GM23338 (cell line): ENCODE measurements around the gene DNAJC4. TPM values are rescaled to one million over a fixed set of nuclear protein-coding genes. Genes with fewer than 3 reads are reported as not detected.

Source experiments
- ATAC-seq: fragments of 200-7000 bp; cut with Tn5 transposase; 3 replicates; pipeline ENCODE4 v1.9.1; 2020
- DNase-seq: peaks from one replicate; pipeline ENCODE4 v3.0.0-alpha.2; 2015; ENCODE audit warnings: low spot score
- H2AFZ ChIP-seq: fragments of 200-600 bp; sonication (generic); 2 replicates; pipeline ENCODE4 v1.8.0; 2016; ENCODE audit warnings: antibody characterized with exemption, mild to moderate bottlenecking, moderate library complexity
- H3F3A ChIP-seq: fragments of 200-600 bp; sonication (generic); replicated peaks from 2 replicates; pipeline ENCODE4 v1.8.0; 2017; ENCODE audit warnings: antibody characterized with exemption, mixed run types, low read depth
- H3K27ac ChIP-seq: fragments of 200-600 bp; sonication (generic); 2 replicates; pipeline ENCODE4 v1.6.1; 2016; ENCODE audit warnings: low read depth
- H3K27me3 ChIP-seq: fragments of 200-600 bp; sonication (generic); 2 replicates; pipeline ENCODE4 v1.8.0; 2016; ENCODE audit warnings: mild to moderate bottlenecking, mixed run types, moderate library complexity; ENCODE audit not compliant: insufficient read depth
- H3K36me3 ChIP-seq: fragments of 200-600 bp; sonication (generic); 2 replicates; pipeline ENCODE4 v1.8.0; 2016; ENCODE audit warnings: mild to moderate bottlenecking; ENCODE audit not compliant: insufficient read depth
- H3K4me1 ChIP-seq: fragments of 200-600 bp; sonication (generic); 2 replicates; pipeline ENCODE4 v1.8.0; 2016; ENCODE audit warnings: mild to moderate bottlenecking, moderate library complexity; ENCODE audit not compliant: insufficient read depth
- H3K4me2 ChIP-seq: fragments of 200-600 bp; sonication (generic); 2 replicates; pipeline ENCODE4 v1.7.1; 2017; ENCODE audit warnings: mixed run types
- H3K4me3 ChIP-seq: fragments of 200-600 bp; sonication (generic); 2 replicates; pipeline ENCODE4 v1.6.1; 2016; ENCODE audit warnings: mixed run types
- H3K79me2 ChIP-seq: fragments of 200-600 bp; sonication (generic); replicated peaks from 2 replicates; pipeline ENCODE4 v1.8.0; 2017; ENCODE audit warnings: mild to moderate bottlenecking; ENCODE audit not compliant: insufficient read depth
- H3K9me2 ChIP-seq: fragments of 200-600 bp; sonication (generic); 2 replicates; pipeline ENCODE4 v1.8.0; 2017; ENCODE audit not compliant: insufficient read depth
- H4K20me1 ChIP-seq: fragments of 200-600 bp; sonication (generic); replicated peaks from 2 replicates; pipeline ENCODE4 v1.8.0; 2017; ENCODE audit warnings: mild to moderate bottlenecking; ENCODE audit not compliant: insufficient read depth
- H3K27ac Mint-ChIP-seq: 2 replicates; pipeline ENCODE4 v1.8.0; 2020; ENCODE audit warnings: inconsistent platforms, mild to moderate bottlenecking, moderate library complexity, mixed read lengths
- H3K27me3 Mint-ChIP-seq: 3 replicates; pipeline ENCODE4 v1.8.0; 2022; ENCODE audit warnings: low read depth, mild to moderate bottlenecking, moderate library complexity, mixed read lengths, inconsistent platforms; ENCODE audit not compliant: insufficient read depth, poor library complexity
- H3K36me3 Mint-ChIP-seq: 3 replicates; pipeline ENCODE4 v1.8.0; 2021; ENCODE audit warnings: low read depth, mild to moderate bottlenecking, inconsistent platforms, moderate library complexity, mixed read lengths
- H3K4me1 Mint-ChIP-seq: 3 replicates; pipeline ENCODE4 v1.8.0; 2020; ENCODE audit warnings: mild to moderate bottlenecking, inconsistent platforms, mixed read lengths
- H3K4me3 Mint-ChIP-seq: 3 replicates; pipeline ENCODE4 v1.8.0; 2021; ENCODE audit warnings: moderate library complexity, mild to moderate bottlenecking, inconsistent platforms, mixed read lengths
- H3K9me3 Mint-ChIP-seq: 3 replicates; pipeline ENCODE4 v1.8.0; 2020; ENCODE audit warnings: moderate library complexity, mild to moderate bottlenecking, inconsistent platforms, mixed read lengths
- CREB1 ChIP-seq: fragments of 250-450 bp; sonication (Bioruptor Pico); IDR thresholded peaks from 2 replicates; pipeline ENCODE4 v1.5.0; 2020; ENCODE audit warnings: low read depth, mild to moderate bottlenecking, moderate library complexity
- EZH2 ChIP-seq: fragments of 200-600 bp; sonication (generic); IDR thresholded peaks from one replicate; pipeline ENCODE4 v1.8.0; 2017; ENCODE audit warnings: antibody characterized with exemption, mild to moderate bottlenecking, low read depth; ENCODE audit not compliant: unreplicated experiment
- EZH2phosphoT487 ChIP-seq: fragments of 200-600 bp; sonication (generic); IDR thresholded peaks from one replicate; pipeline ENCODE4 v1.8.1; 2018; ENCODE audit warnings: antibody characterized with exemption; ENCODE audit not compliant: unreplicated experiment
- JUNB ChIP-seq: IDR thresholded peaks from one replicate; pipeline ENCODE4 v1.6.1; 2016; ENCODE audit warnings: antibody characterized with exemption; ENCODE audit not compliant: unreplicated experiment
- NANOG ChIP-seq: IDR thresholded peaks from 2 replicates; pipeline ENCODE4 v1.6.1; 2016; ENCODE audit warnings: antibody characterized with exemption, borderline replicate concordance
- POLR2AphosphoS5 ChIP-seq: IDR thresholded peaks from 2 replicates; pipeline ENCODE4 v1.6.1; 2016; ENCODE audit warnings: antibody characterized with exemption, low read depth
- STAT1 ChIP-seq: IDR thresholded peaks from one replicate; pipeline ENCODE4 v1.6.1; 2016; ENCODE audit warnings: antibody characterized with exemption; ENCODE audit not compliant: unreplicated experiment
- ZNF114 ChIP-seq: fragments of 250-450 bp; sonication (Bioruptor Pico); IDR thresholded peaks from 2 replicates; pipeline ENCODE4 v1.5.0; 2020; ENCODE audit warnings: mild to moderate bottlenecking, moderate library complexity
- ZNF331 ChIP-seq: fragments of 250-450 bp; sonication (Bioruptor Pico); IDR thresholded peaks from 2 replicates; pipeline ENCODE4 v1.5.0; 2020; ENCODE audit warnings: low read depth, mild to moderate bottlenecking, moderate library complexity
- polyA plus RNA-seq: library from polyadenylated mRNA; unstranded; fragments of >200 nt; fragmentation: Nextera tagmentation; extraction: Ambion mirVana; gene quantifications from 2 replicates; pipeline ENCODE4 v1.2.1, GENCODE V29; 2016
- total RNA-seq: library from RNA; depleted of rRNA; stranded (reverse); fragments of >200 nt; shearing (Covaris generic); gene quantifications from 2 replicates; pipeline ENCODE4 v1.2.3, GENCODE V29; 2014
- TF ChIP-seq, protein P1 (sequence below): fragments of 250-450 bp; sonication (Bioruptor Pico); IDR thresholded peaks from 2 replicates; pipeline ENCODE4 v1.5.0; 2020; ENCODE audit warnings: mild to moderate bottlenecking, moderate library complexity
- TF ChIP-seq, protein P2 (sequence below): IDR thresholded peaks from 2 replicates; pipeline ENCODE4 v1.6.1; 2016; ENCODE audit warnings: antibody characterized with exemption
- TF ChIP-seq, protein P3 (sequence below): IDR thresholded peaks from one replicate; pipeline ENCODE4 v1.6.1; 2018; ENCODE audit warnings: antibody characterized with exemption; ENCODE audit not compliant: unreplicated experiment

DNAJC4 gene
- total and polyA plus RNA-seq, 2 experiments from 2014 or later: 10.5 to 34.4 TPM

DNA sequence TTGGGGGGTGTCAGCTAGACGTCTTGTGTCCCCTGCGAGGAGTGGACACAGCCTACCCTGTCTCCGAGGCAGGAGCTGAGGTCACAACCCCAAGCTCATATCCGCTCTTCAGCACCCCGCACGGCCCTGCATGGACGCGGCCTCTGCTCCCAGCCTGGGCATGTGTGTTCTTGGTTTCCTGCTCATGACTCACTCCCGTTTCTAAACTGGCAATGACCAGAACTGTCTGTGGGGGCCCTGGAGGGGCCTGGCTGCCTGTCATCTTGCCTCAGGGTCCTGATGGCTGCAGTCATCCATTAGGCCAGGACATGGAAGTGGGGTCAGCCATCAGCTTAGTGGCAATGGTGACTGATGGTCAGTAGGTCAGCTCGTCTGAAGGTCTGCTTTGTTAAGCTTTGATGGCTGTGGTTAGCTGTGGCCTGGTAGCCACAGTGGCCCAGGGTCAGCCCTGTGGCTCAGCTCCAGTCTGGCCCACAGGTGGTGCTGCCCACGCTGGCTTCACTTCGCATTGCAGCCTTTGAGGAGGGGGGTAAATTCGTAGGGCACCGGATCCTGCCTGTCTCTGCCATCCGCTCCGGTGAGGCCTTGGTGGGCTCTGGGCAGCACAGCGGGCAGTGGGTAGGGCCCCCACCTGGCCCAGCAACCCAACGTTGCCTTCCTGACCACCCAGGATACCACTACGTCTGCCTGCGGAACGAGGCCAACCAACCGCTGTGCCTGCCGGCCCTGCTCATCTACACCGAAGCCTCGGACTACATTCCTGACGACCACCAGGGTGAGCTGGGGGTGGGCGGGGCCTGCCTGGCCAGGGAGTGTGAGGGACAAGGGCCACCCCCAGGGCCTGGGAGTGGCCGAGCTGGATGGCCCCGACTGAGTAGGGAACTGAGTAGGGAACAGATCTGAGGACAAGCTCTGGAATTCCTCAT is 32.9 kb downstream of the DNAJC4 start:
- no peak overlapping the region; the same call in 2 of the 3 replicates for H3K4me3 Mint-ChIP-seq
- Histone ChIP-seq H3K4me2 (no peak overlapping the region), H2AFZ (no peak overlapping the region), H3K27ac (no peak overlapping the region), H3K79me2 (no peaks in the 10 kb centered on the region), H4K20me1 (0 out of 2 replicates have a peak, but pooled peaks cover 4% of the 10 kb centered on the region), H3K27me3 (no peaks in the 10 kb centered on the region), H3K9me2 (no peaks in the 10 kb centered on the region), H3K4me1 (0 out of 2 replicates have a peak, but pooled peaks cover 2% of the 10 kb centered on the region), H3K36me3 (peaks cover 6% of the 10 kb centered on the region), H3K4me3 (no peak overlapping the region), H3F3A (peaks cover 6% of the 10 kb centered on the region; the same call in 1 of the 2 replicates)
- H3K27me3 Mint-ChIP-seq: peaks cover 10% of the 10 kb centered on the region
- no peaks in the 10 kb centered on the region; the same call in 2 of the 3 replicates for H3K9me3 Mint-ChIP-seq
- peaks cover 73% of the 10 kb centered on the region for H3K36me3 Mint-ChIP-seq
- peaks cover 12% of the 10 kb centered on the region; the same call in 2 of the 3 replicates for H3K4me1 Mint-ChIP-seq
- H3K27ac Mint-ChIP-seq: peak overlapping the region; percentile 85; the same call in 1 of the 2 replicates
- ATAC-seq (peak; percentile 36), DNase-seq (peak; percentile 49)
- TF ChIP-seq POLR2AphosphoS5 (no peak), NANOG (no peak), ZNF331 (CRISPR knock-in tag) (no peak), EZH2phosphoT487 (no peak), JUNB (no peak), ZNF114 (CRISPR knock-in tag) (no peak), EZH2 (no peak), STAT1 (no peak), CREB1 (CRISPR knock-in tag) (no peak)
- TF ChIP-seq, protein P1, sequence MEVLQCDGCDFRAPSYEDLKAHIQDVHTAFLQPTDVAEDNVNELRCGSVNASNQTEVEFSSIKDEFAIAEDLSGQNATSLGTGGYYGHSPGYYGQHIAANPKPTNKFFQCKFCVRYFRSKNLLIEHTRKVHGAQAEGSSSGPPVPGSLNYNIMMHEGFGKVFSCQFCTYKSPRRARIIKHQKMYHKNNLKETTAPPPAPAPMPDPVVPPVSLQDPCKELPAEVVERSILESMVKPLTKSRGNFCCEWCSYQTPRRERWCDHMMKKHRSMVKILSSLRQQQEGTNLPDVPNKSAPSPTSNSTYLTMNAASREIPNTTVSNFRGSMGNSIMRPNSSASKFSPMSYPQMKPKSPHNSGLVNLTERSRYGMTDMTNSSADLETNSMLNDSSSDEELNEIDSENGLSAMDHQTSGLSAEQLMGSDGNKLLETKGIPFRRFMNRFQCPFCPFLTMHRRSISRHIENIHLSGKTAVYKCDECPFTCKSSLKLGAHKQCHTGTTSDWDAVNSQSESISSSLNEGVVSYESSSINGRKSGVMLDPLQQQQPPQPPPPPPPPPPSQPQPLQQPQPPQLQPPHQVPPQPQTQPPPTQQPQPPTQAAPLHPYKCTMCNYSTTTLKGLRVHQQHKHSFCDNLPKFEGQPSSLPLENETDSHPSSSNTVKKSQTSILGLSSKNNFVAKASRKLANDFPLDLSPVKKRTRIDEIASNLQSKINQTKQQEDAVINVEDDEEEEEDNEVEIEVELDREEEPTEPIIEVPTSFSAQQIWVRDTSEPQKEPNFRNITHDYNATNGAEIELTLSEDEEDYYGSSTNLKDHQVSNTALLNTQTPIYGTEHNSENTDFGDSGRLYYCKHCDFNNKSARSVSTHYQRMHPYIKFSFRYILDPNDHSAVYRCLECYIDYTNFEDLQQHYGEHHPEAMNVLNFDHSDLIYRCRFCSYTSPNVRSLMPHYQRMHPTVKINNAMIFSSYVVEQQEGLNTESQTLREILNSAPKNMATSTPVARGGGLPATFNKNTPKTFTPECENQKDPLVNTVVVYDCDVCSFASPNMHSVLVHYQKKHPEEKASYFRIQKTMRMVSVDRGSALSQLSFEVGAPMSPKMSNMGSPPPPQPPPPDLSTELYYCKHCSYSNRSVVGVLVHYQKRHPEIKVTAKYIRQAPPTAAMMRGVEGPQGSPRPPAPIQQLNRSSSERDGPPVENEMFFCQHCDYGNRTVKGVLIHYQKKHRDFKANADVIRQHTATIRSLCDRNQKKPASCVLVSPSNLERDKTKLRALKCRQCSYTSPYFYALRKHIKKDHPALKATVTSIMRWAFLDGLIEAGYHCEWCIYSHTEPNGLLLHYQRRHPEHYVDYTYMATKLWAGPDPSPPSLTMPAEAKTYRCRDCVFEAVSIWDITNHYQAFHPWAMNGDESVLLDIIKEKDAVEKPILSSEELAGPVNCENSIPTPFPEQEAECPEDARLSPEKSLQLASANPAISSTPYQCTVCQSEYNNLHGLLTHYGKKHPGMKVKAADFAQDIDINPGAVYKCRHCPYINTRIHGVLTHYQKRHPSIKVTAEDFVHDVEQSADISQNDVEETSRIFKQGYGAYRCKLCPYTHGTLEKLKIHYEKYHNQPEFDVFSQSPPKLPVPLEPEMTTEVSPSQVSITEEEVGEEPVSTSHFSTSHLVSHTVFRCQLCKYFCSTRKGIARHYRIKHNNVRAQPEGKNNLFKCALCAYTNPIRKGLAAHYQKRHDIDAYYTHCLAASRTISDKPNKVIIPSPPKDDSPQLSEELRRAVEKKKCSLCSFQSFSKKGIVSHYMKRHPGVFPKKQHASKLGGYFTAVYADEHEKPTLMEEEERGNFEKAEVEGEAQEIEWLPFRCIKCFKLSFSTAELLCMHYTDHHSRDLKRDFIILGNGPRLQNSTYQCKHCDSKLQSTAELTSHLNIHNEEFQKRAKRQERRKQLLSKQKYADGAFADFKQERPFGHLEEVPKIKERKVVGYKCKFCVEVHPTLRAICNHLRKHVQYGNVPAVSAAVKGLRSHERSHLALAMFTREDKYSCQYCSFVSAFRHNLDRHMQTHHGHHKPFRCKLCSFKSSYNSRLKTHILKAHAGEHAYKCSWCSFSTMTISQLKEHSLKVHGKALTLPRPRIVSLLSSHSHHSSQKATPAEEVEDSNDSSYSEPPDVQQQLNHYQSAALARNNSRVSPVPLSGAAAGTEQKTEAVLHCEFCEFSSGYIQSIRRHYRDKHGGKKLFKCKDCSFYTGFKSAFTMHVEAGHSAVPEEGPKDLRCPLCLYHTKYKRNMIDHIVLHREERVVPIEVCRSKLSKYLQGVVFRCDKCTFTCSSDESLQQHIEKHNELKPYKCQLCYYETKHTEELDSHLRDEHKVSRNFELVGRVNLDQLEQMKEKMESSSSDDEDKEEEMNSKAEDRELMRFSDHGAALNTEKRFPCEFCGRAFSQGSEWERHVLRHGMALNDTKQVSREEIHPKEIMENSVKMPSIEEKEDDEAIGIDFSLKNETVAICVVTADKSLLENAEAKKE (CRISPR knock-in tag): no peak
- TF ChIP-seq, protein P2, sequence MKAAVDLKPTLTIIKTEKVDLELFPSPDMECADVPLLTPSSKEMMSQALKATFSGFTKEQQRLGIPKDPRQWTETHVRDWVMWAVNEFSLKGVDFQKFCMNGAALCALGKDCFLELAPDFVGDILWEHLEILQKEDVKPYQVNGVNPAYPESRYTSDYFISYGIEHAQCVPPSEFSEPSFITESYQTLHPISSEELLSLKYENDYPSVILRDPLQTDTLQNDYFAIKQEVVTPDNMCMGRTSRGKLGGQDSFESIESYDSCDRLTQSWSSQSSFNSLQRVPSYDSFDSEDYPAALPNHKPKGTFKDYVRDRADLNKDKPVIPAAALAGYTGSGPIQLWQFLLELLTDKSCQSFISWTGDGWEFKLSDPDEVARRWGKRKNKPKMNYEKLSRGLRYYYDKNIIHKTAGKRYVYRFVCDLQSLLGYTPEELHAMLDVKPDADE: no peak
- TF ChIP-seq, protein P3, sequence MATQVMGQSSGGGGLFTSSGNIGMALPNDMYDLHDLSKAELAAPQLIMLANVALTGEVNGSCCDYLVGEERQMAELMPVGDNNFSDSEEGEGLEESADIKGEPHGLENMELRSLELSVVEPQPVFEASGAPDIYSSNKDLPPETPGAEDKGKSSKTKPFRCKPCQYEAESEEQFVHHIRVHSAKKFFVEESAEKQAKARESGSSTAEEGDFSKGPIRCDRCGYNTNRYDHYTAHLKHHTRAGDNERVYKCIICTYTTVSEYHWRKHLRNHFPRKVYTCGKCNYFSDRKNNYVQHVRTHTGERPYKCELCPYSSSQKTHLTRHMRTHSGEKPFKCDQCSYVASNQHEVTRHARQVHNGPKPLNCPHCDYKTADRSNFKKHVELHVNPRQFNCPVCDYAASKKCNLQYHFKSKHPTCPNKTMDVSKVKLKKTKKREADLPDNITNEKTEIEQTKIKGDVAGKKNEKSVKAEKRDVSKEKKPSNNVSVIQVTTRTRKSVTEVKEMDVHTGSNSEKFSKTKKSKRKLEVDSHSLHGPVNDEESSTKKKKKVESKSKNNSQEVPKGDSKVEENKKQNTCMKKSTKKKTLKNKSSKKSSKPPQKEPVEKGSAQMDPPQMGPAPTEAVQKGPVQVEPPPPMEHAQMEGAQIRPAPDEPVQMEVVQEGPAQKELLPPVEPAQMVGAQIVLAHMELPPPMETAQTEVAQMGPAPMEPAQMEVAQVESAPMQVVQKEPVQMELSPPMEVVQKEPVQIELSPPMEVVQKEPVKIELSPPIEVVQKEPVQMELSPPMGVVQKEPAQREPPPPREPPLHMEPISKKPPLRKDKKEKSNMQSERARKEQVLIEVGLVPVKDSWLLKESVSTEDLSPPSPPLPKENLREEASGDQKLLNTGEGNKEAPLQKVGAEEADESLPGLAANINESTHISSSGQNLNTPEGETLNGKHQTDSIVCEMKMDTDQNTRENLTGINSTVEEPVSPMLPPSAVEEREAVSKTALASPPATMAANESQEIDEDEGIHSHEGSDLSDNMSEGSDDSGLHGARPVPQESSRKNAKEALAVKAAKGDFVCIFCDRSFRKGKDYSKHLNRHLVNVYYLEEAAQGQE: no peak
